ENCODE measurements around the gene ZC2HC1B.

ZC2HC1B gene

GRCh38 chr6:143949535-143949934 is 85.3 kb downstream of the ZC2HC1B start:
- H3K4ac ChIP-seq (ENCODE audit: low read length) = no peak overlapping the region
- no peaks in the 10 kb centered on the region for H3K79me1 ChIP-seq (ENCODE audit: low read depth, low read length)
- peaks cover 0 to 17% of the 10 kb centered on the region in 2 donors for H3K9me3 ChIP-seq (replicated peaks in 1 of 2; ENCODE audit: control insufficient read depth in 2 of 2, insufficient read depth in 1 of 2, low read depth in 1 of 2, low read length in 2 of 2)
- H3K4me3 ChIP-seq (ENCODE audit: low read length in 2 of 2) = no peak overlapping the region
- no CpG with 5 or more reads among the region's 1 CpG for WGBS, 2 donors (ENCODE audit: extremely low coverage in 2 of 2, insufficient read length in 2 of 2, insufficient replicate concordance in 1 of 2)
- H3K4me2 ChIP-seq (ENCODE audit: insufficient read depth, low read length, poor library complexity, severe bottlenecking) = no peak overlapping the region
- DNase-seq (ENCODE audit: low spot score) = no peak
- no peak overlapping the region for H2BK120ac ChIP-seq (ENCODE audit: low read depth, low read length)
- H3K23ac ChIP-seq (ENCODE audit: low read depth, low read length, poor library complexity) = no peak overlapping the region
- no peak overlapping the region for H3K18ac ChIP-seq (ENCODE audit: low read length)
- peaks cover 0 to 74% of the 10 kb centered on the region in 2 donors for H3K36me3 ChIP-seq (replicated peaks in 1 of 2; ENCODE audit: control insufficient read depth in 2 of 2, insufficient read depth in 2 of 2, low read length in 2 of 2)
- no peak overlapping the region for H3K14ac ChIP-seq (ENCODE audit: low read length)
- no peak overlapping the region for H4K91ac ChIP-seq (ENCODE audit: low read depth, low read length, poor library complexity)
- H3K9ac ChIP-seq (ENCODE audit: low read depth, low read length, poor library complexity) = no peak overlapping the region
- H2BK5ac ChIP-seq (ENCODE audit: low read length) = no peak overlapping the region
- no peak overlapping the region for H4K8ac ChIP-seq (ENCODE audit: low read depth, low read length)
- H3K4me1 ChIP-seq (ENCODE audit: control insufficient read depth in 2 of 2, insufficient read depth in 1 of 2, low read depth in 1 of 2, low read length in 2 of 2) = peaks cover 6 to 7% of the 10 kb centered on the region in 2 donors
- H3K27ac ChIP-seq (replicated peaks; ENCODE audit: low read length) = no peak overlapping the region
- no peak overlapping the region for H2AFZ ChIP-seq (ENCODE audit: low read length)
- no peak overlapping the region for H2AK5ac ChIP-seq (ENCODE audit: low read depth, low read length)
- H3K27me3 ChIP-seq (ENCODE audit: control insufficient read depth in 3 of 3, insufficient read depth in 3 of 3, low read depth in 1 of 3, low read length in 3 of 3) = no peaks in the 10 kb centered on the region
- H2BK15ac ChIP-seq (ENCODE audit: low read length) = no peak overlapping the region
- no peak overlapping the region for H2BK12ac ChIP-seq (ENCODE audit: low read length)

GRCh38 chr6:143949962-143950361 is 85.7 kb downstream of the ZC2HC1B start:
- Histone ChIP-seq H4K8ac (ENCODE audit: low read depth, low read length) (no peak overlapping the region), H2BK12ac (ENCODE audit: low read length) (no peak overlapping the region), H2BK5ac (ENCODE audit: low read length) (no peak overlapping the region), H3K4me2 (ENCODE audit: insufficient read depth, low read length, poor library complexity, severe bottlenecking) (no peak overlapping the region), H3K27me3 (ENCODE audit: control insufficient read depth in 3 of 3, insufficient read depth in 3 of 3, low read depth in 1 of 3, low read length in 3 of 3) (no peaks in the 10 kb centered on the region), H3K79me1 (ENCODE audit: low read depth, low read length) (no peaks in the 10 kb centered on the region), H3K23ac (ENCODE audit: low read depth, low read length, poor library complexity) (no peak overlapping the region), H3K18ac (ENCODE audit: low read length) (no peak overlapping the region), H3K36me3 (replicated peaks in 1 of 2; ENCODE audit: control insufficient read depth in 2 of 2, insufficient read depth in 2 of 2, low read length in 2 of 2) (peaks cover 0 to 74% of the 10 kb centered on the region in 2 donors), H3K9me3 (replicated peaks in 1 of 2; ENCODE audit: control insufficient read depth in 2 of 2, insufficient read depth in 1 of 2, low read depth in 1 of 2, low read length in 2 of 2) (peaks cover 0 to 17% of the 10 kb centered on the region in 2 donors), H3K14ac (ENCODE audit: low read length) (no peak overlapping the region), H2BK15ac (ENCODE audit: low read length) (no peak overlapping the region), H4K91ac (ENCODE audit: low read depth, low read length, poor library complexity) (no peak overlapping the region), H3K27ac (replicated peaks; ENCODE audit: low read length) (no peak overlapping the region), H3K9ac (ENCODE audit: low read depth, low read length, poor library complexity) (no peak overlapping the region), H3K4me1 (ENCODE audit: control insufficient read depth in 2 of 2, insufficient read depth in 1 of 2, low read depth in 1 of 2, low read length in 2 of 2) (peaks cover 6 to 7% of the 10 kb centered on the region in 2 donors), H3K4ac (ENCODE audit: low read length) (no peak overlapping the region), H2AK5ac (ENCODE audit: low read depth, low read length) (no peak overlapping the region), H2BK120ac (ENCODE audit: low read depth, low read length) (no peak overlapping the region), H3K4me3 (ENCODE audit: low read length in 2 of 2) (no peak overlapping the region), H2AFZ (ENCODE audit: low read length) (no peak overlapping the region)
- no CpG with 5 or more reads among the region's 9 CpGs for WGBS, 2 donors (ENCODE audit: extremely low coverage in 2 of 2, insufficient read length in 2 of 2, insufficient replicate concordance in 1 of 2)
- no peak for DNase-seq (ENCODE audit: low spot score)

GRCh38 chr6:143950875-143951274 is 86.6 kb downstream of the ZC2HC1B start:
- no peak overlapping the region for H3K14ac ChIP-seq (ENCODE audit: low read length)
- no peak overlapping the region for H3K4ac ChIP-seq (ENCODE audit: low read length)
- no peak for DNase-seq (ENCODE audit: low spot score)
- H3K18ac ChIP-seq (ENCODE audit: low read length) = no peak overlapping the region
- no peak overlapping the region for H2AFZ ChIP-seq (ENCODE audit: low read length)
- no peak overlapping the region for H2BK5ac ChIP-seq (ENCODE audit: low read length)
- no peak overlapping the region for H3K4me2 ChIP-seq (ENCODE audit: insufficient read depth, low read length, poor library complexity, severe bottlenecking)
- no peak overlapping the region for H3K9ac ChIP-seq (ENCODE audit: low read depth, low read length, poor library complexity)
- no peak overlapping the region for H4K91ac ChIP-seq (ENCODE audit: low read depth, low read length, poor library complexity)
- H3K27ac ChIP-seq (replicated peaks; ENCODE audit: low read length) = no peak overlapping the region
- H3K4me1 ChIP-seq (ENCODE audit: control insufficient read depth in 2 of 2, insufficient read depth in 1 of 2, low read depth in 1 of 2, low read length in 2 of 2) = peaks cover 6 to 7% of the 10 kb centered on the region in 2 donors
- no peaks in the 10 kb centered on the region for H3K27me3 ChIP-seq (ENCODE audit: control insufficient read depth in 3 of 3, insufficient read depth in 3 of 3, low read depth in 1 of 3, low read length in 3 of 3)
- no peak overlapping the region for H2AK5ac ChIP-seq (ENCODE audit: low read depth, low read length)
- no peak overlapping the region for H3K23ac ChIP-seq (ENCODE audit: low read depth, low read length, poor library complexity)
- peaks cover 0 to 17% of the 10 kb centered on the region in 2 donors for H3K9me3 ChIP-seq (replicated peaks in 1 of 2; ENCODE audit: control insufficient read depth in 2 of 2, insufficient read depth in 1 of 2, low read depth in 1 of 2, low read length in 2 of 2)
- peaks cover 0 to 74% of the 10 kb centered on the region in 2 donors for H3K36me3 ChIP-seq (replicated peaks in 1 of 2; ENCODE audit: control insufficient read depth in 2 of 2, insufficient read depth in 2 of 2, low read length in 2 of 2)
- no peak overlapping the region for H4K8ac ChIP-seq (ENCODE audit: low read depth, low read length)
- no peak overlapping the region for H3K4me3 ChIP-seq (ENCODE audit: low read length in 2 of 2)
- no peak overlapping the region for H2BK120ac ChIP-seq (ENCODE audit: low read depth, low read length)
- H2BK15ac ChIP-seq (ENCODE audit: low read length) = no peak overlapping the region
- no CpG with 5 or more reads among the region's 3 CpGs for WGBS, 2 donors (ENCODE audit: extremely low coverage in 2 of 2, insufficient read length in 2 of 2, insufficient replicate concordance in 1 of 2)
- H3K79me1 ChIP-seq (ENCODE audit: low read depth, low read length) = no peaks in the 10 kb centered on the region
- no peak overlapping the region for H2BK12ac ChIP-seq (ENCODE audit: low read length)

GRCh38 chr6:143952060-143952778 is 87.9 kb downstream of the ZC2HC1B start:
- no peak overlapping the region for H2AFZ ChIP-seq (ENCODE audit: low read length)
- no CpG with 5 or more reads among the region's 9 CpGs for WGBS, 2 donors (ENCODE audit: extremely low coverage in 2 of 2, insufficient read length in 2 of 2, insufficient replicate concordance in 1 of 2)
- no peak for DNase-seq (ENCODE audit: low spot score)

More at GRCh38 chr6:143952060-143952778, 87.9 kb downstream of the ZC2HC1B start:
- no peak overlapping the region for H3K23ac ChIP-seq (ENCODE audit: low read depth, low read length, poor library complexity)
- H2BK12ac ChIP-seq (ENCODE audit: low read length) = no peak overlapping the region
- no peak overlapping the region for H3K4ac ChIP-seq (ENCODE audit: low read length)
- no peak overlapping the region for H3K9ac ChIP-seq (ENCODE audit: low read depth, low read length, poor library complexity)
- H3K4me1 ChIP-seq (ENCODE audit: control insufficient read depth in 2 of 2, insufficient read depth in 1 of 2, low read depth in 1 of 2, low read length in 2 of 2) = peaks cover 13 to 14% of the 10 kb centered on the region in 2 donors
- H2BK5ac ChIP-seq (ENCODE audit: low read length) = no peak overlapping the region
- no peak overlapping the region for H2BK15ac ChIP-seq (ENCODE audit: low read length)
- H3K18ac ChIP-seq (ENCODE audit: low read length) = no peak overlapping the region
- no peak overlapping the region for H4K91ac ChIP-seq (ENCODE audit: low read depth, low read length, poor library complexity)
- peaks cover 0 to 14% of the 10 kb centered on the region in 2 donors for H3K9me3 ChIP-seq (replicated peaks in 1 of 2; ENCODE audit: control insufficient read depth in 2 of 2, insufficient read depth in 1 of 2, low read depth in 1 of 2, low read length in 2 of 2)
- H4K8ac ChIP-seq (ENCODE audit: low read depth, low read length) = no peak overlapping the region
- H3K36me3 ChIP-seq (replicated peaks in 1 of 2; ENCODE audit: control insufficient read depth in 2 of 2, insufficient read depth in 2 of 2, low read length in 2 of 2) = peaks cover 0 to 73% of the 10 kb centered on the region in 2 donors
- H3K4me3 ChIP-seq (ENCODE audit: low read length in 2 of 2) = no peak overlapping the region
- H3K79me1 ChIP-seq (ENCODE audit: low read depth, low read length) = no peaks in the 10 kb centered on the region
- no peak overlapping the region for H3K27ac ChIP-seq (replicated peaks; ENCODE audit: low read length)
- H2BK120ac ChIP-seq (ENCODE audit: low read depth, low read length) = no peak overlapping the region
- H2AK5ac ChIP-seq (ENCODE audit: low read depth, low read length) = no peak overlapping the region
- no peaks in the 10 kb centered on the region for H3K27me3 ChIP-seq (ENCODE audit: control insufficient read depth in 3 of 3, insufficient read depth in 3 of 3, low read depth in 1 of 3, low read length in 3 of 3)
- no peak overlapping the region for H3K4me2 ChIP-seq (ENCODE audit: insufficient read depth, low read length, poor library complexity, severe bottlenecking)
- no peak overlapping the region for H3K14ac ChIP-seq (ENCODE audit: low read length)
